ENCODE data around the gene DGKI. TPM values are rescaled to one million over a fixed set of nuclear protein-coding genes. Genes with fewer than 3 reads are reported as not detected.
"Not testable (repeated sequence)": the region's sequence is repeated elsewhere in the genome, so short reads cannot be mapped to it uniquely, and the experiment has no call there.

DGKI gene
- total RNA-seq, 2 donors from 2014 or later = 1.5 to 4.4 TPM

- no peak for DNase-seq (ENCODE audit: low spot score)
- no peak overlapping the region for H3K4me3 Mint-ChIP-seq
These were observed 375.6 kb downstream of the DGKI start for GRCh38 chr7:137471128-137471527.

DNA sequence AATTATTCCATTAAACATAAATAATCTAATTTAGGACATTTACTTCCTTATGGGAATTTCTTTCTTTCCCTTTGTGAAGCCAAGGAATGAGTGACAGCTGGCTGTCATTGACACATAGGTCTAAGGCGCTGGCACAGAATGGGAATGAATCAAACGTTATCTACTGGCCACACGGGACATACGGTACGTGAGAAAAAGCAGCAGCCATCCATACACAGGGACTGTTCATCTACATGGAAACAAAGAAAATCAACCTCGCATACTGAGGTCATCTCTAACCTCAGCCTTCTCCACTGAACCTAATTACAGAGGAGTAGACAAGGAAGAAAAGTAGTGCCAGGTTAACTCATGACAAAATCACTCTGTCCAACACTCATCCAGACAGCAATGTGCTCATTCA, 376.9 kb downstream of the DGKI start:
- Mint-ChIP-seq H3K27ac (no peak overlapping the region), H3K36me3 (no peaks in the 10 kb centered on the region), H3K9me3 (peaks cover 3% of the 10 kb centered on the region), H3K27me3 (no peaks in the 10 kb centered on the region), H3K4me3 (no peak overlapping the region), H3K4me1 (ENCODE audit: low read depth in 2 of 2) (no peaks in the 10 kb centered on the region)
- ATAC-seq = no peak
- no peak for DNase-seq (ENCODE audit: low spot score)

More at GRCh38 chr7:137471128-137471527, 375.6 kb downstream of the DGKI start:
- H3K27me3 Mint-ChIP-seq = no peaks in the 10 kb centered on the region
- H3K27ac Mint-ChIP-seq = no peak overlapping the region
- ATAC-seq = no peak
- H3K9me3 Mint-ChIP-seq = peaks cover 3% of the 10 kb centered on the region
- H3K36me3 Mint-ChIP-seq = no peaks in the 10 kb centered on the region
- H3K4me1 Mint-ChIP-seq (ENCODE audit: low read depth in 2 of 2) = no peaks in the 10 kb centered on the region

- Mint-ChIP-seq H3K4me3 (no peak overlapping the region), H3K9me3 (peaks cover 3% of the 10 kb centered on the region), H3K36me3 (no peaks in the 10 kb centered on the region), H3K27me3 (no peaks in the 10 kb centered on the region), H3K27ac (no peak overlapping the region), H3K4me1 (ENCODE audit: low read depth in 2 of 2) (no peaks in the 10 kb centered on the region)
- ATAC-seq (no peak), DNase-seq (ENCODE audit: low spot score) (no peak)
These were observed 377.5 kb downstream of the DGKI start for GRCh38 chr7:137469191-137469811.

GRCh38 chr7:137462847-137463246, 383.9 kb downstream of the DGKI start:
- no peak overlapping the region for H3K4me3 Mint-ChIP-seq
- H3K4me1 Mint-ChIP-seq (ENCODE audit: low read depth in 2 of 2) = no peaks in the 10 kb centered on the region
- ATAC-seq (no peak), DNase-seq (ENCODE audit: low spot score) (no peak)
- no peak overlapping the region for H3K27ac Mint-ChIP-seq
- H3K36me3 Mint-ChIP-seq = no peaks in the 10 kb centered on the region
- H3K9me3 Mint-ChIP-seq = no peaks in the 10 kb centered on the region
- H3K27me3 Mint-ChIP-seq = no peaks in the 10 kb centered on the region

DNA sequence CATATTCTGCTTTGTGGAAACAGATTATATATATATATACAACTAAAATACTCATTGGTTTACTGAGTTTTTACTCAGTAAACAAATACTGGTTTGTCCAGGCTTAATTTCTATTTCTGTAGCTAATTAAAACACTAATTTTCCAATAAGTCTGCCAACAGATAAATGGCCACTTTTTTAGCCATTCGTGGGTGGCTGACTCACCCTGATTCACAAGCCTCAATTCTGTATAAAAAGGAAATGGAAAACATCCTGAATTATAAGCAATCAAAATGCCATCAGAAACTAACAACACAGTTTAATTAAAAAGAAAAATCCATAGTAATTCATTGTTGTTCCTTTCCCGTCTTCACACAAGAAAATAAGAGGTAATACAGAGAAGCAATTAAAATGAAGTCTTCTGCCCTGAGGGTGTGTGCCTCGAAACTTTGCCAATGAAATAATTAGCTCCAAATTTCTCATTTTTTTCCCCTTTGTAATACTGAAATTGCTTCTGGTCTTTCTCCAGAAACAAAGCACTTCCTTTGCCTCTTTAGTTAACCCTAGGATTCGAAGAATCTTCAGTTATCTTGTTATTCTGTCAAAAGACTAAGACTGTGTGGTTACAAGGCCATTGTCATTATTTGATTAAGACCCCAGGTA, 384.6 kb downstream of the DGKI start:
- Mint-ChIP-seq H3K27me3 (no peaks in the 10 kb centered on the region), H3K9me3 (no peaks in the 10 kb centered on the region), H3K4me1 (ENCODE audit: low read depth in 2 of 2) (no peaks in the 10 kb centered on the region), H3K36me3 (no peaks in the 10 kb centered on the region), H3K4me3 (no peak overlapping the region), H3K27ac (no peak overlapping the region)
- DNase-seq (ENCODE audit: low spot score) (no peak), ATAC-seq (no peak)

GRCh38 chr7:137458399-137458798, 388.4 kb downstream of the DGKI start:
- no peak overlapping the region for H3K27ac Mint-ChIP-seq
- H3K4me3 Mint-ChIP-seq = no peak overlapping the region
- no peaks in the 10 kb centered on the region for H3K36me3 Mint-ChIP-seq
- no peaks in the 10 kb centered on the region for H3K4me1 Mint-ChIP-seq (ENCODE audit: low read depth in 2 of 2)
- no peak for DNase-seq (ENCODE audit: low spot score)
- no peak for ATAC-seq
- no peaks in the 10 kb centered on the region for H3K9me3 Mint-ChIP-seq
- H3K27me3 Mint-ChIP-seq = no peaks in the 10 kb centered on the region

DNA sequence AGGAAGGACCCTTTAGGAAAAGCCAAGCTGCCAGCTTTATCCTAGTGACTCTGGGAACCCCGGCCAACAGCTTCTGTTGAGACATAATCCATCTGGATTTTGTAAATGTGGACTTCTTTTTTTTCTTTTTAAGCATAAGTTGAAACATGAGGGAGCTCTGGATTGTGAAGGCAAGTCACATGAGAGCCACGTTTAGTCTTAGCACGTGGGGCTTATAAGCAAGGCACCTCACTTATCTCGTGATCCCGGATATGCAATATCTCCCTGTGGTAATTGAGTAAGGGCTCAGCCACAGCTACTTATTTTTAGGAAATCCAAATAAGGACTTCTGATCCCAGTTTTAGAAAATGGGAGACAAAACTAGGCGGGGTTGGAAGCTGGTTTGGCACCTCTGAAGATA, 392.0 kb downstream of the DGKI start:
- ATAC-seq (no peak), DNase-seq (ENCODE audit: low spot score) (no peak)
- H3K27me3 Mint-ChIP-seq = no peaks in the 10 kb centered on the region
- no peaks in the 10 kb centered on the region for H3K36me3 Mint-ChIP-seq
- H3K9me3 Mint-ChIP-seq = no peaks in the 10 kb centered on the region
- no peaks in the 10 kb centered on the region for H3K4me1 Mint-ChIP-seq (ENCODE audit: low read depth in 2 of 2)
- H3K27ac Mint-ChIP-seq = no peak overlapping the region
- no peak overlapping the region for H3K4me3 Mint-ChIP-seq

DNA sequence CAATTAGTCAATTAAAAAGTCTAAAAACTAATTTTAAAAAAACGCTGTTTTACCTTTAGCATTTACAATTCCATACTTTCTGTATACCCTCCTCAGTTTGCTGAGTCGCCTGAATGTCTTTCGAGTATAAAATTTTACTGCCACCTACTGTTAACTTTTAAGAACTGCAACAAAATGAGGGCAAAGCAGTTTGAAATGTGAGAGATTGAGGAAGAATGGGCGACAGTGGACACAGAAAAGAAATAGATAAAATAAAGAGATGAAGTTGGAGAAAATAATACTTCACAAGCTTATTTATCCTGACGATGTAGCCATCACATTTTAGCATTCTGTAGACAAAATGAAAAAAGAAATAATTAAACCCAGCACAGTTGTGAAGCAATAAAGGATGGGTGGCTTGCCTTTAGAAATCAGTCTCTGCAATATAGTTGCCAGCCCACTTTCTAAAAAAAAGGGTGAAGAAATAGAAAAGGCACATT, 392.5 kb downstream of the DGKI start:
- H3K36me3 Mint-ChIP-seq = no peaks in the 10 kb centered on the region
- no peak overlapping the region for H3K27ac Mint-ChIP-seq
- H3K27me3 Mint-ChIP-seq = no peaks in the 10 kb centered on the region
- H3K9me3 Mint-ChIP-seq = no peaks in the 10 kb centered on the region
- no peak for DNase-seq (ENCODE audit: low spot score)
- no peaks in the 10 kb centered on the region for H3K4me1 Mint-ChIP-seq (ENCODE audit: low read depth in 2 of 2)
- ATAC-seq = no peak
- H3K4me3 Mint-ChIP-seq = no peak overlapping the region

DNA sequence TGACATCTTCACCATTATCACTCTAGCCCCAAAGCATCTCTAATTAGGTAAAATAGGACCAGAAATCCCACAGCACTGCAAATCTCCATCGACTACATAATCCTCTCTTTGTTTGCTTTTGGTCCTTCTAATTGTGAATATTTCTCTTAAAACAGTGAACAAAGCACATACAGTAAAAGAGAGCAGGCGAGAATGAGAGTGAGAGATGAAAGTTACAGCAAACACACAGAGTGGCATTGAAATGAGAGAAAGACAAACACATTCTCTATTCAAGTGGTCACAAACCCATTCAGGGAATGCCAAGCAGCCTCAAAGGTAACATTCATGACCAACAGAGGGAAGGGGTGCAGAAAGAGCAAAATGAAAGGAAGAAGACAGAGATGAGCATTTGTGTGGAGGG, 393.4 kb downstream of the DGKI start:
- no peak overlapping the region for H3K4me3 Mint-ChIP-seq
- ATAC-seq (no peak), DNase-seq (ENCODE audit: low spot score) (no peak)
- H3K9me3 Mint-ChIP-seq = no peaks in the 10 kb centered on the region
- H3K36me3 Mint-ChIP-seq = no peaks in the 10 kb centered on the region
- no peaks in the 10 kb centered on the region for H3K4me1 Mint-ChIP-seq (ENCODE audit: low read depth in 2 of 2)
- H3K27ac Mint-ChIP-seq = no peak overlapping the region
- H3K27me3 Mint-ChIP-seq = no peaks in the 10 kb centered on the region

DNA sequence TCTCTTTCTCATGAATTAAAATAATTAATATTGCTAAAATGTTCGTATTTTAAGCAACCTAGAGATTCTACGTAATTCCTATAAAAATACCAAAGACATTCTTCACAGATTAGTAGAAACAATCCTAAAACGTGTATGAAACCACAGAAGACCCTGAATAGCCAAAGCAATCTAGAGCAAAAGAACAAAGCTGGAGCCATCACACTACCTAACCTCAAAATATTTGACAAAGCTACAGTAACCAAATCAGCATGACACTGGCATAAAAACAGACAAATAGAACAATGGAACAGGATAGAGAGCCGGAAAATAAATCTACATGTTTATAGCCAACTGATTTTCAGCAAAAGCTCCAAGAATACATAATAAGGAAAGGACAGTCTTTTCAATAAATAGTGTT, 397.8 kb downstream of the DGKI start:
- no peak for ATAC-seq

DNA sequence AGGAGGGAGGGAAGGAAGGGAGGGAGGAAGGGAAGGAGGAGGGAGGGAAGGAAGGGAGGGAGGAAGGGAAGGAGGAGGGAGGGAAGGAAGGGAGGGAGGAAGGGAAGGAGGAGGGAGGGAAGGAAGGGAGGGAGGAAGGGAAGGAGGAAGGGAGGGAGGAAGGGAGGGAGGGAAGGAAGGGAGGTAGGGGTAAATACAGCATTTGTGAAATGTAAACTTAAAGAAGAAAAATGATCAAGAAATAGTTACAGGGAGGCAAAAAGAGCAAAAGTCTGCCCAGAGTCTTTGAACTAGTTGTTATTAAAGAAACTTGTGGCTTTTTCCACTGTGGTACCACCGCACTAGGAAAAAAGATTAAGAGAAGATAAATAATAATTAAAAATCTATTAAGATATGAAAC, 398.2 kb downstream of the DGKI start:
- not testable (repeated sequence) for H3K27me3 Mint-ChIP-seq; H3K27ac Mint-ChIP-seq; H3K36me3 Mint-ChIP-seq; H3K9me3 Mint-ChIP-seq; ATAC-seq; H3K4me1 Mint-ChIP-seq (ENCODE audit: low read depth in 2 of 2); DNase-seq (ENCODE audit: low spot score); H3K4me3 Mint-ChIP-seq

More for the DNA sequence above, 397.8 kb downstream of the DGKI start:
- no peak overlapping the region for H3K4me3 Mint-ChIP-seq
- H3K4me1 Mint-ChIP-seq (ENCODE audit: low read depth in 2 of 2) = no peaks in the 10 kb centered on the region
- H3K36me3 Mint-ChIP-seq = no peaks in the 10 kb centered on the region
- DNase-seq (ENCODE audit: low spot score) = no peak
- H3K9me3 Mint-ChIP-seq = no peaks in the 10 kb centered on the region
- no peak overlapping the region for H3K27ac Mint-ChIP-seq
- peaks cover 0 to 10% of the 10 kb centered on the region in 2 donors for H3K27me3 Mint-ChIP-seq

- Mint-ChIP-seq H3K27ac (no peak overlapping the region), H3K9me3 (no peaks in the 10 kb centered on the region), H3K4me1 (ENCODE audit: low read depth in 2 of 2) (no peaks in the 10 kb centered on the region), H3K27me3 (peaks cover 0 to 10% of the 10 kb centered on the region in 2 donors), H3K36me3 (no peaks in the 10 kb centered on the region), H3K4me3 (no peak overlapping the region)
- no peak for ATAC-seq
- DNase-seq (ENCODE audit: low spot score) = no peak
These were observed 400.7 kb downstream of the DGKI start for GRCh38 chr7:137446025-137446424.

GRCh38 chr7:137445268-137445667, 401.5 kb downstream of the DGKI start:
- DNase-seq (ENCODE audit: low spot score) (no peak), ATAC-seq (no peak)
- H3K27me3 Mint-ChIP-seq = peaks cover 0 to 10% of the 10 kb centered on the region in 2 donors
- no peaks in the 10 kb centered on the region for H3K9me3 Mint-ChIP-seq
- H3K36me3 Mint-ChIP-seq = no peaks in the 10 kb centered on the region
- H3K4me1 Mint-ChIP-seq (ENCODE audit: low read depth in 2 of 2) = no peaks in the 10 kb centered on the region
- no peak overlapping the region for H3K27ac Mint-ChIP-seq
- no peak overlapping the region for H3K4me3 Mint-ChIP-seq

GRCh38 chr7:137443616-137444015, 403.2 kb downstream of the DGKI start:
- ATAC-seq = no peak
- no peak overlapping the region for H3K27ac Mint-ChIP-seq
- H3K4me1 Mint-ChIP-seq (ENCODE audit: low read depth in 2 of 2) = no peaks in the 10 kb centered on the region
- H3K36me3 Mint-ChIP-seq = no peaks in the 10 kb centered on the region
- DNase-seq (ENCODE audit: low spot score) = no peak
- peaks cover 0 to 10% of the 10 kb centered on the region in 2 donors for H3K27me3 Mint-ChIP-seq
- no peak overlapping the region for H3K4me3 Mint-ChIP-seq
- H3K9me3 Mint-ChIP-seq = no peaks in the 10 kb centered on the region

DNA sequence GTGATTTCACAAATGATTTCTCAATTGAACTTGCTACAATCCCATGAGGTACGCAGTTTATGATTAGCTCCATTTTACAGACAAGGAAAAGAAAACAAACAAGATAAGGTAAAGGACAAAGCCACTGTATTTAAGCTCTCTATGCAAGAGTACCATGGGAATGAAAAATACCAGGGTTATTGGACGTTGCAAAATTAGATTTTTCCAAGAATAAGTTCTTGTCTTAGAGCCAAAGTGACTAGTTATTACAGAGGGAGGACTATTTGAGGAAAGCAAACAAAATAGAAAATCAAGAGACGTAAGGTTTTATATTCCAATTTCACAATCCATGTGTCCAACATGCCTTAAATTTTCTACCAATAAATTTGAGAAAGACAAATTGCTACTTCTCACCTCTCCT, 405.3 kb downstream of the DGKI start:
- Mint-ChIP-seq H3K9me3 (no peaks in the 10 kb centered on the region), H3K36me3 (no peaks in the 10 kb centered on the region), H3K27ac (no peak overlapping the region), H3K4me1 (ENCODE audit: low read depth in 2 of 2) (no peaks in the 10 kb centered on the region), H3K4me3 (no peak overlapping the region), H3K27me3 (no peaks in the 10 kb centered on the region)
- ATAC-seq = no peak
- no peak for DNase-seq (ENCODE audit: low spot score)
